Vagina (tissue), 2 donors: ENCODE data around the gene TOMT.

Source experiments
- CTCF ChIP-seq, 3 experiments: fragments of 450-650 bp in 2 of 3; fragments of 200-600 bp in 1 of 3; sonication (generic) in 1 of 3; IDR thresholded peaks; one replicate each; pipeline ENCODE4 v1.5.1; 2017 to 2019; ENCODE audit warnings: antibody characterized with exemption in 3 of 3, mild to moderate bottlenecking in 2 of 3, moderate library complexity in 2 of 3
- POLR2A ChIP-seq, 2 donors: fragments of 450-650 bp; IDR thresholded peaks; one replicate each; pipeline ENCODE4 v1.6.1; 2017; ENCODE audit warnings: antibody characterized with exemption in 2 of 2, mild to moderate bottlenecking in 2 of 2, moderate library complexity in 2 of 2

DNA sequence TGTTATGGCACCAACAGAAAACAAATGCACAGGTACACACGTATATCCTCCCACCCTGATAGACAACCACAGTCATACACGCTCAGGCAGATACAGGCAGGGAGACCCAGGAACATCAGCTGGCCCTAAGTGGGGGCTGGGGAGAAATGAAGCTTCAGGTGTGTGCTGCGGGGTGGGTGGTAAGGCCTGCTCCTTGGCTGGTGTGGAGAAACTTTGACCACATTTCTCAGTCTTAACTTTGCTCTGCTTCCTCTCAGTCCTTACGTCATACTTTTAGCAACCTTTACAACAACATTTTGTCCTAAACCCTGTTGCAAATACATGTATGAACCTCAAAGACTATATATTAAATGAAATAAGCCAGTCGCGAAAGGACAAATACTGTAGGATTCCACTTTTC, 13.5 kb downstream of the TOMT start:
- TF ChIP-seq CTCF (IDR thresholded peaks at IDR 0.05): no peak
- TF ChIP-seq POLR2A (IDR thresholded peaks at IDR 0.05): no peak
